Trophoblast cell (in vitro differentiated cells and primary cell): ENCODE measurements around the gene KLHL26.

ENCODE experiments used
- DNase-seq, 2 donors: peaks; one replicate each; pipeline ENCODE4 v3.0.0-alpha.2; 2016
- H2AFZ ChIP-seq: 2 replicates; pipeline ENCODE4 v1.6.1; 2013; ENCODE audit warnings: low read length, moderate library complexity, mild to moderate bottlenecking; ENCODE audit not compliant: insufficient read depth, poor library complexity
- H2AK5ac ChIP-seq: 2 replicates; pipeline ENCODE4 v1.6.1; 2013; ENCODE audit warnings: mild to moderate bottlenecking, low read length
- H2BK120ac ChIP-seq: 2 replicates; pipeline ENCODE4 v1.6.1; 2013; ENCODE audit warnings: low read length, mild to moderate bottlenecking, moderate library complexity; ENCODE audit not compliant: insufficient read depth, poor library complexity
- H2BK12ac ChIP-seq: 2 replicates; pipeline ENCODE4 v1.6.1; 2013; ENCODE audit warnings: mild to moderate bottlenecking, low read length, moderate library complexity
- H2BK5ac ChIP-seq: 2 replicates; pipeline ENCODE4 v1.6.1; 2013; ENCODE audit warnings: low read length, low read depth, moderate library complexity, mild to moderate bottlenecking; ENCODE audit not compliant: poor library complexity
- H3K14ac ChIP-seq: 2 replicates; pipeline ENCODE4 v1.6.1; 2013; ENCODE audit warnings: mild to moderate bottlenecking, low read length
- H3K18ac ChIP-seq: 2 replicates; pipeline ENCODE4 v1.6.1; 2013; ENCODE audit warnings: mild to moderate bottlenecking, low read length
- H3K23ac ChIP-seq: 2 replicates; pipeline ENCODE4 v1.6.1; 2013; ENCODE audit warnings: low read length
- H3K27ac ChIP-seq: 2 replicates; pipeline ENCODE4 v1.5.1; 2013; ENCODE audit warnings: low read depth, mild to moderate bottlenecking, inconsistent platforms, low read length, moderate library complexity
- H3K27me3 ChIP-seq: 2 replicates; pipeline ENCODE4 v1.6.1; 2013; ENCODE audit warnings: inconsistent platforms, mild to moderate bottlenecking, low read length, moderate library complexity; ENCODE audit not compliant: insufficient read depth
- H3K36me3 ChIP-seq, 2 experiments: 1 replicate in 1 of 2; 2 replicates in 1 of 2; pipeline ENCODE4 v1.6.1; 2013; ENCODE audit warnings: low read length in 2 of 2, mild to moderate bottlenecking in 2 of 2, moderate library complexity in 1 of 2; ENCODE audit not compliant: insufficient read depth in 2 of 2, control insufficient read depth in 1 of 2
- H3K4ac ChIP-seq: 2 replicates; pipeline ENCODE4 v1.6.1; 2013; ENCODE audit warnings: low read depth, mild to moderate bottlenecking, low read length, moderate library complexity
- H3K4me1 ChIP-seq, 2 experiments: 1 replicate in 1 of 2; 2 replicates in 1 of 2; pipeline ENCODE4 v1.6.1; 2013; ENCODE audit warnings: low read length in 2 of 2, mild to moderate bottlenecking in 2 of 2, moderate library complexity in 1 of 2; ENCODE audit not compliant: insufficient read depth in 2 of 2, control insufficient read depth in 1 of 2
- H3K4me2 ChIP-seq: 2 replicates; pipeline ENCODE4 v1.6.1; 2013; ENCODE audit warnings: inconsistent platforms, mild to moderate bottlenecking, low read length, moderate library complexity
- H3K4me3 ChIP-seq: 2 replicates; pipeline ENCODE4 v1.5.1; 2013; ENCODE audit warnings: mild to moderate bottlenecking, low read depth, low read length, inconsistent platforms
- H3K79me1 ChIP-seq: one replicate; pipeline ENCODE4 v1.6.1; 2013; ENCODE audit warnings: low read length
- H3K79me2 ChIP-seq: 2 replicates; pipeline ENCODE4 v1.6.1; 2013; ENCODE audit warnings: low read length, mild to moderate bottlenecking; ENCODE audit not compliant: control insufficient read depth, insufficient read depth, poor library complexity
- H3K9ac ChIP-seq: 2 replicates; pipeline ENCODE4 v1.6.1; 2013; ENCODE audit warnings: mild to moderate bottlenecking, low read length
- H3K9me3 ChIP-seq: 2 replicates; pipeline ENCODE4 v1.6.1; 2013; ENCODE audit warnings: low read depth, mild to moderate bottlenecking, control low read depth, inconsistent platforms, low read length; ENCODE audit not compliant: insufficient read depth
- H4K12ac ChIP-seq: 2 replicates; pipeline ENCODE4 v1.6.1; 2013; ENCODE audit warnings: low read depth, mild to moderate bottlenecking, low read length, moderate library complexity
- H4K8ac ChIP-seq: 2 replicates; pipeline ENCODE4 v1.6.1; 2013; ENCODE audit warnings: low read depth, mild to moderate bottlenecking, low read length, moderate library complexity
- H4K91ac ChIP-seq: one replicate; pipeline ENCODE4 v1.6.1; 2013; ENCODE audit warnings: low read depth, mild to moderate bottlenecking, low read length, moderate library complexity
- WGBS: extraction: QIAGEN DNeasy Blood & Tissue Kit; methylation state at CpG from one replicate; pipeline ENCODE4 v1.1.7; 2013; ENCODE audit warnings: missing lambda C conversion rate; ENCODE audit not compliant: insufficient read length, insufficient coverage; ENCODE audit errors: extremely low coverage; 5-methylcytosine and 5-hydroxymethylcytosine counted together

KLHL26 gene

GRCh38 chr19:18665771-18666202 lies 29.0 kb downstream of the KLHL26 start:
- Histone ChIP-seq H2BK5ac (no peak overlapping the region), H4K12ac (no peak overlapping the region), H4K8ac (no peak overlapping the region), H3K9me3 (peaks cover 6% of the 10 kb centered on the region), H3K79me1 (no peaks in the 10 kb centered on the region), H3K14ac (no peak overlapping the region), H4K91ac (no peak overlapping the region), H3K9ac (no peak overlapping the region), H3K18ac (no peak overlapping the region), H3K4ac (no peak overlapping the region), H3K36me3 (peaks cover 12 to 13% of the 10 kb centered on the region in 2 experiments), H3K27ac (no peak overlapping the region), H2BK120ac (no peak overlapping the region), H2AFZ (no peak overlapping the region), H3K27me3 (no peaks in the 10 kb centered on the region), H3K23ac (no peak overlapping the region), H3K4me1 (peaks cover 10 to 11% of the 10 kb centered on the region in 2 experiments), H3K4me3 (no peak overlapping the region), H3K4me2 (no peak overlapping the region), H3K79me2 (no peaks in the 10 kb centered on the region), H2BK12ac (no peak overlapping the region), H2AK5ac (no peak overlapping the region)
- no peak for DNase-seq
- WGBS: no CpG with 5 or more reads among the region's 22 CpGs

- H3K36me3 ChIP-seq: peaks cover 12 to 13% of the 10 kb centered on the region in 2 experiments
- H3K4me3 ChIP-seq: no peak overlapping the region
- no peak overlapping the region for H3K27ac ChIP-seq
- no peak for DNase-seq
- H3K23ac ChIP-seq: no peak overlapping the region
- no peak overlapping the region for H3K9ac ChIP-seq
- H4K8ac ChIP-seq: no peak overlapping the region
- H3K4me1 ChIP-seq: peaks cover 10 to 11% of the 10 kb centered on the region in 2 experiments
- H3K4me2 ChIP-seq: no peak overlapping the region
- H2AFZ ChIP-seq: no peak overlapping the region
- H4K91ac ChIP-seq: no peak overlapping the region
- no peak overlapping the region for H2AK5ac ChIP-seq
- H3K9me3 ChIP-seq: peaks cover 6% of the 10 kb centered on the region
- H3K79me1 ChIP-seq: no peaks in the 10 kb centered on the region
- no peak overlapping the region for H3K14ac ChIP-seq
- no peaks in the 10 kb centered on the region for H3K27me3 ChIP-seq
- H4K12ac ChIP-seq: no peak overlapping the region
- no peak overlapping the region for H2BK5ac ChIP-seq
- H3K4ac ChIP-seq: no peak overlapping the region
- H2BK12ac ChIP-seq: no peak overlapping the region
- no peaks in the 10 kb centered on the region for H3K79me2 ChIP-seq
- no peak overlapping the region for H3K18ac ChIP-seq
- H2BK120ac ChIP-seq: no peak overlapping the region
- no CpG with 5 or more reads among the region's 12 CpGs for WGBS
Observed at GRCh38 chr19:18666317-18666716, 29.5 kb downstream of the KLHL26 start.

DNA sequence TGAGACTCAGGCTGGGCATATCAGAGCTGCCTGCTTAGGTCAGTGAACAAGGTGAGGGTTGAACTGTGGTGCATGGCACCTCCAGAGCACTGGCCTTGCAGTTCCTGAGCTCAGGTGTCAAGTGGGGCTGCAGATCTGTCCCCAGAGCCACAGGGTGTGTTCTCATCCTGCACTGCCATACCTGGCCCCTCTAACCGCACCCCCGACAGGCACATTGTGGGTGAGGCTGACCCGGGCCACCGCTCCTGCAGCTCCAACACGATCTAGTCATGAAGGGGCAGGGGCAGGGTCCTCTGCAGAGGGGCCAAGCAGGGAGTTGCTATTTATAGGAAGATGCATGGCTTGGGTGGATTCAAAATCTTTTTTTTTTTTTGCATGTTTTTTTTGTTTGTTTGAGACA lies 30.0 kb downstream of the KLHL26 start:
- H3K36me3 ChIP-seq: peaks cover 12 to 15% of the 10 kb centered on the region in 2 experiments
- no peak overlapping the region for H3K14ac ChIP-seq
- H2AFZ ChIP-seq: no peak overlapping the region
- no peak overlapping the region for H4K91ac ChIP-seq
- H3K4me3 ChIP-seq: no peak overlapping the region
- peaks cover 10 to 11% of the 10 kb centered on the region in 2 experiments for H3K4me1 ChIP-seq
- no peak overlapping the region for H4K8ac ChIP-seq
- H2BK120ac ChIP-seq: no peak overlapping the region
- H2BK5ac ChIP-seq: no peak overlapping the region
- H3K27ac ChIP-seq: no peak overlapping the region
- no peak overlapping the region for H4K12ac ChIP-seq
- no peak overlapping the region for H2BK12ac ChIP-seq
- no peaks in the 10 kb centered on the region for H3K79me2 ChIP-seq
- H2AK5ac ChIP-seq: no peak overlapping the region
- H3K4ac ChIP-seq: no peak overlapping the region
- no CpG with 5 or more reads among the region's 5 CpGs for WGBS
- DNase-seq: no peak
- H3K27me3 ChIP-seq: no peaks in the 10 kb centered on the region
- no peak overlapping the region for H3K4me2 ChIP-seq
- H3K23ac ChIP-seq: no peak overlapping the region
- H3K79me1 ChIP-seq: no peaks in the 10 kb centered on the region
- peaks cover 6% of the 10 kb centered on the region for H3K9me3 ChIP-seq
- no peak overlapping the region for H3K9ac ChIP-seq
- no peak overlapping the region for H3K18ac ChIP-seq

- Histone ChIP-seq H4K12ac (no peak overlapping the region), H2BK5ac (no peak overlapping the region), H3K79me1 (no peaks in the 10 kb centered on the region), H3K18ac (no peak overlapping the region), H2BK12ac (no peak overlapping the region), H2BK120ac (no peak overlapping the region), H2AK5ac (no peak overlapping the region), H3K4me3 (no peak overlapping the region), H3K14ac (no peak overlapping the region), H4K8ac (no peak overlapping the region), H3K4me2 (no peak overlapping the region), H3K4me1 (peaks cover 8 to 11% of the 10 kb centered on the region in 2 experiments), H4K91ac (no peak overlapping the region), H3K4ac (no peak overlapping the region), H3K9ac (no peak overlapping the region), H3K9me3 (peaks cover 6% of the 10 kb centered on the region), H3K36me3 (peaks cover 12 to 16% of the 10 kb centered on the region in 2 experiments), H3K23ac (no peak overlapping the region), H3K27ac (no peak overlapping the region), H2AFZ (no peak overlapping the region), H3K27me3 (no peaks in the 10 kb centered on the region), H3K79me2 (no peaks in the 10 kb centered on the region)
- peak; percentile 97 to 98 for DNase-seq
- no CpG with 5 or more reads among the region's 55 CpGs for WGBS
Observed at GRCh38 chr19:18667531-18668251, 30.9 kb downstream of the KLHL26 start.
